Activated B cell treated with CpG ODN at 0.5 μM for 24 hours (primary cell): ENCODE measurements around the gene SH3PXD2A. TPM values are rescaled to one million over a fixed set of nuclear protein-coding genes. Genes with fewer than 3 reads are reported as not detected.

Experiments
- ATAC-seq: fragments of 200-7000 bp; cut with Tn5 transposase; one replicate; pipeline ENCODE4 v1.10.0; 2021; ENCODE audit warnings: low read depth, mild to moderate bottlenecking, moderate library complexity
- CTCF ChIA-PET: fragments of 350-600 bp; sonication (Branson Sonifier 250); formaldehyde crosslinking; loops from one replicate; lab custom pipeline; 2021; ENCODE audit warnings: antibody characterized with exemption; lab: Charles Lee
- POLR2A ChIA-PET: fragments of 350-600 bp; sonication (Branson Sonifier 250); formaldehyde crosslinking; loops from one replicate; lab custom pipeline; 2021; ENCODE audit warnings: antibody characterized with exemption; lab: Charles Lee
- DNase-seq: peaks from one replicate; pipeline ENCODE4 v3.0.0; 2022
- H3K27ac Mint-ChIP-seq: one replicate; pipeline ENCODE4 v1.8.0; 2020; ENCODE audit warnings: mixed read lengths
- H3K27me3 Mint-ChIP-seq: one replicate; pipeline ENCODE4 v1.8.0; 2021; ENCODE audit warnings: mixed read lengths
- H3K36me3 Mint-ChIP-seq: one replicate; pipeline ENCODE4 v1.8.0; 2021; ENCODE audit warnings: low read depth, mixed read lengths
- H3K4me1 Mint-ChIP-seq: one replicate; pipeline ENCODE4 v1.8.0; 2021; ENCODE audit warnings: mixed read lengths
- H3K4me3 Mint-ChIP-seq: one replicate; pipeline ENCODE4 v1.8.0; 2020; ENCODE audit warnings: mild to moderate bottlenecking, mixed read lengths
- H3K9me3 Mint-ChIP-seq: one replicate; pipeline ENCODE4 v1.8.0; 2020; ENCODE audit warnings: mixed read lengths
- intact Hi-C: fragments of 100-400 bp; cut with micrococcal nuclease; formaldehyde crosslinking; loops from one replicate; pipeline ENCODE4 v1.15.1; 2024
- total RNA-seq: library from RNA; stranded (reverse); gene quantifications from 2 replicates; pipeline ENCODE4 v1.2.3, GENCODE V29; 2022
- TF ChIP-seq, protein P1 (sequence below): fragments of 200-600 bp; IDR thresholded peaks from one replicate; pipeline ENCODE4 v1.8.0; 2022; ENCODE audit warnings: antibody characterized with exemption, mild to moderate bottlenecking

SH3PXD2A gene, protein sequence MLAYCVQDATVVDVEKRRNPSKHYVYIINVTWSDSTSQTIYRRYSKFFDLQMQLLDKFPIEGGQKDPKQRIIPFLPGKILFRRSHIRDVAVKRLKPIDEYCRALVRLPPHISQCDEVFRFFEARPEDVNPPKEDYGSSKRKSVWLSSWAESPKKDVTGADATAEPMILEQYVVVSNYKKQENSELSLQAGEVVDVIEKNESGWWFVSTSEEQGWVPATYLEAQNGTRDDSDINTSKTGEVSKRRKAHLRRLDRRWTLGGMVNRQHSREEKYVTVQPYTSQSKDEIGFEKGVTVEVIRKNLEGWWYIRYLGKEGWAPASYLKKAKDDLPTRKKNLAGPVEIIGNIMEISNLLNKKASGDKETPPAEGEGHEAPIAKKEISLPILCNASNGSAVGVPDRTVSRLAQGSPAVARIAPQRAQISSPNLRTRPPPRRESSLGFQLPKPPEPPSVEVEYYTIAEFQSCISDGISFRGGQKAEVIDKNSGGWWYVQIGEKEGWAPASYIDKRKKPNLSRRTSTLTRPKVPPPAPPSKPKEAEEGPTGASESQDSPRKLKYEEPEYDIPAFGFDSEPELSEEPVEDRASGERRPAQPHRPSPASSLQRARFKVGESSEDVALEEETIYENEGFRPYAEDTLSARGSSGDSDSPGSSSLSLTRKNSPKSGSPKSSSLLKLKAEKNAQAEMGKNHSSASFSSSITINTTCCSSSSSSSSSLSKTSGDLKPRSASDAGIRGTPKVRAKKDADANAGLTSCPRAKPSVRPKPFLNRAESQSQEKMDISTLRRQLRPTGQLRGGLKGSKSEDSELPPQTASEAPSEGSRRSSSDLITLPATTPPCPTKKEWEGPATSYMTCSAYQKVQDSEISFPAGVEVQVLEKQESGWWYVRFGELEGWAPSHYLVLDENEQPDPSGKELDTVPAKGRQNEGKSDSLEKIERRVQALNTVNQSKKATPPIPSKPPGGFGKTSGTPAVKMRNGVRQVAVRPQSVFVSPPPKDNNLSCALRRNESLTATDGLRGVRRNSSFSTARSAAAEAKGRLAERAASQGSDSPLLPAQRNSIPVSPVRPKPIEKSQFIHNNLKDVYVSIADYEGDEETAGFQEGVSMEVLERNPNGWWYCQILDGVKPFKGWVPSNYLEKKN
- 15.7 and 18.2 TPM in 2 replicates for total RNA-seq

DNA sequence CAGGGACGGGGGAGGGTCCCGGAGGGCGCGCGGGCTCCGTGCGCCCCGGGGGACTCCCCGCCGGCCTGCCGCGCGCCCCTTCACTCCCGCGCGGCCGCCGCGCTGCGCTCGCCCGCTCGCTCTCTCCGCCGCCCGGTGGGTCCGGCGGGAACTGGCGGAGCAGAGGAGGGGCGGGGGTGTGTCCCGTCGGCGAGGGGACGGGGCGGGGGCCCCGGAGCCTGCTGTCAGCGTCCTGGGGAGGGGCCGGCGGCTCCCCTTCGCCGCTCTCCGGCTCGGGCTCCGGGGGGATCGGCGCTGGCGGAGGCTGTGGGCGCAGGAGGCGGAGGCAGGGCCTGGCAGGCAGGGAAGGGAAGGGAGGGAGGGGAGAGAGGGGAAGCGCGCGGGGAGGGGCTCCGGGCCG lies at the start of gene SH3PXD2A:
TSS of gene SH3PXD2A (minus strand) at position 153 of the 400 bp plus-strand sequence. CDS start 310 bp downstream, outside the sequence.
- POLR2A ChIA-PET: no interaction called here
- Mint-ChIP-seq H3K27me3 (peaks cover 52% of the 10 kb centered on the region), H3K27ac (no peak within 1 kb of the TSS)

DNA sequence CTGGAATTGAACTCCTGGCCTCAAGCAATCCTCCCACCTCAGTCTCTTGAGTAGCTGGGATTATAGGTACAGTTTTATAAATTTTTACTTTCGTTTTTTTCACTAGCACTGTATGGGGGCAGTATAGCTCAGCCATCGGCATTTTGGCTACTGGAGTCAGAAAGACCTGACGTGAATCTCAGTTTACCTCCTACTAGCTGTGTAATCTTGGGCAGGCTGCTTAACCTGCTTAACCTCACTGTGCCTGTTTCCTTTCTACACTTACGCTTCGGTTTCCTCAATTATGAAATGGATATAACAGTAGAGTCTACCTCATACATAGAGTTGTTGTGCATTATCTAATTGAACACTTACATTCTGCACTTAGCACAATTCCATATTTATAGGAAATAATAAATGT lies 45.9 kb upstream of the SH3PXD2A start:
- ChIA-PET CTCF (interaction anchor here (1.3 to 3.4 kb wide), 3 partner anchors 14 to 220 kb away, joined by 3 to 10 read pairs (median 4); partner anchors contain the start of gene SFR1), POLR2A (no interaction called here)
- TF ChIP-seq, protein P1, sequence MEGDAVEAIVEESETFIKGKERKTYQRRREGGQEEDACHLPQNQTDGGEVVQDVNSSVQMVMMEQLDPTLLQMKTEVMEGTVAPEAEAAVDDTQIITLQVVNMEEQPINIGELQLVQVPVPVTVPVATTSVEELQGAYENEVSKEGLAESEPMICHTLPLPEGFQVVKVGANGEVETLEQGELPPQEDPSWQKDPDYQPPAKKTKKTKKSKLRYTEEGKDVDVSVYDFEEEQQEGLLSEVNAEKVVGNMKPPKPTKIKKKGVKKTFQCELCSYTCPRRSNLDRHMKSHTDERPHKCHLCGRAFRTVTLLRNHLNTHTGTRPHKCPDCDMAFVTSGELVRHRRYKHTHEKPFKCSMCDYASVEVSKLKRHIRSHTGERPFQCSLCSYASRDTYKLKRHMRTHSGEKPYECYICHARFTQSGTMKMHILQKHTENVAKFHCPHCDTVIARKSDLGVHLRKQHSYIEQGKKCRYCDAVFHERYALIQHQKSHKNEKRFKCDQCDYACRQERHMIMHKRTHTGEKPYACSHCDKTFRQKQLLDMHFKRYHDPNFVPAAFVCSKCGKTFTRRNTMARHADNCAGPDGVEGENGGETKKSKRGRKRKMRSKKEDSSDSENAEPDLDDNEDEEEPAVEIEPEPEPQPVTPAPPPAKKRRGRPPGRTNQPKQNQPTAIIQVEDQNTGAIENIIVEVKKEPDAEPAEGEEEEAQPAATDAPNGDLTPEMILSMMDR: no peak
- no peak overlapping the region for H3K4me3 Mint-ChIP-seq
- H3K4me1 Mint-ChIP-seq: no peaks in the 10 kb centered on the region
- peaks cover 64% of the 10 kb centered on the region for H3K36me3 Mint-ChIP-seq
- H3K27ac Mint-ChIP-seq: no peak overlapping the region
- no peaks in the 10 kb centered on the region for H3K9me3 Mint-ChIP-seq
- no peaks in the 10 kb centered on the region for H3K27me3 Mint-ChIP-seq
- ATAC-seq (no peak), DNase-seq (no peak)
- intact Hi-C loops: no loop called here

More for the DNA sequence above, at the start of gene SH3PXD2A:
- peak; percentile 47 for ATAC-seq
- no peaks in the 10 kb centered on the region for H3K9me3 Mint-ChIP-seq
- CTCF ChIA-PET: no interaction called here
- TF ChIP-seq, protein P1: no peak
- no peak for DNase-seq
- no peaks in the 10 kb centered on the region for H3K36me3 Mint-ChIP-seq
- peak within 1 kb of the TSS; percentile 76 for H3K4me3 Mint-ChIP-seq
- intact Hi-C loops: loop anchor here (5.0 to 10.0 kb wide), 2 partner anchors 81 to 258 kb away; no protein-coding TSS in a partner anchor
- H3K4me1 Mint-ChIP-seq: peaks cover 16% of the 10 kb centered on the region

DNA sequence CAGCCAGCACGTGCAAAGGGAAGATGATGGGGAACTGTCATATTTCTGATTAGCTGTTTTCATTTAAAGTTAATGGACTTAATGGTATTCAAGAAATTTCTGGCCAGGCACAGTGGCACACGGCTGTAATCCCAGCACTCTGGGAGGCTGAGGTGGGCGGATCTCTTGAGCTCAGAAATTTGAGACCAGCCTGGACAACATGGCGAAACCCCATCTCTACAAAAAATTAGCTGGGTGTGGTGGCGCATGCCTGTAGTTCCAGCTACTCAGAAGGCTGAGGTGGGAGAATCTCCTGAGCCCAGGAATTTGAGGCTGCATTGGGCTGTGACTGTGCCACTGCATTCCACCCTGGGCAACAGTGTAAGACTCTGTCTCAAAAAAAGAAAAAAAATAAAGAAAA lies 43.9 kb upstream of the SH3PXD2A start:
- H3K36me3 Mint-ChIP-seq: peaks cover 72% of the 10 kb centered on the region
- DNase-seq: no peak
- TF ChIP-seq, protein P1: no peak
- no peaks in the 10 kb centered on the region for H3K9me3 Mint-ChIP-seq
- no peak overlapping the region for H3K27ac Mint-ChIP-seq
- no peaks in the 10 kb centered on the region for H3K4me1 Mint-ChIP-seq
- no peak overlapping the region for H3K4me3 Mint-ChIP-seq
- POLR2A ChIA-PET: no interaction called here
- CTCF ChIA-PET: no interaction called here
- no peak for ATAC-seq
- intact Hi-C loops: no loop called here
- no peaks in the 10 kb centered on the region for H3K27me3 Mint-ChIP-seq

DNA sequence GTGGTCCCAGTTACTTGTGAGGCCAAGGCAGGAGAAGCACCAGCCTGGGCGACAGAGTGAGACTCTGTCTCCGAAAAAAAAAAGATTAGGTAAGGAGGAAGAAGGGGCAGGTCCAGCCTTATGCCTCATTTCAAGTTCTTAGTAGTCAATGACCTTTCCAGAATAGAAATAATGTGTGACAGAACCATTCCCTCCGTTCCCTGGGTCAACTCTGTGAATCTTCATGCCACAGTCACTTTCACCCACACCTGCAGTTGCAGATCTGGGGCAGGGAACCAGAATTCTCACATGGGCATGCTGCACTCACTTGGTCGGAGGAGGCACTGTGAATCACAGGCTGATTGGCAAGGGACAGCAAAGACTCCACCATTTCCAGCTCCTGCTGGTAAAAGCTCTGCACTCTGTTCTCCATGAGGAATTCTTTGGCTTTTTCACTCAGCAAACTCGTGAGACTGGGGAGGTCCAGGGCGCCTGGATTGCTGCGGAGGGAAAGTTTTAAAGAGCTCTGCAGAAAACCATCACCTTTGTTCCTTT lies 41.9 kb upstream of the SH3PXD2A start:
- Mint-ChIP-seq H3K4me3 (no peak overlapping the region), H3K4me1 (no peaks in the 10 kb centered on the region)
- no peak for ATAC-seq

More for the DNA sequence above, 41.9 kb upstream of the SH3PXD2A start:
- intact Hi-C loops: no loop called here
- ChIA-PET POLR2A (no interaction called here), CTCF (no interaction called here)
- H3K9me3 Mint-ChIP-seq: no peaks in the 10 kb centered on the region
- no peak overlapping the region for H3K27ac Mint-ChIP-seq
- no peak for DNase-seq
- H3K27me3 Mint-ChIP-seq: no peaks in the 10 kb centered on the region
- peaks cover 75% of the 10 kb centered on the region for H3K36me3 Mint-ChIP-seq
- TF ChIP-seq, protein P1: no peak
